Smooth muscle cell (in vitro differentiated cells): Measurements from ENCODE around the gene NECAB2. TPM values are rescaled to one million over a fixed set of nuclear protein-coding genes. Genes with fewer than 3 reads are reported as not detected.

ENCODE experiments used
- DNase-seq: peaks from one replicate; lab custom pipeline; 2025; ENCODE audit not compliant: unreplicated experiment; lab: John Stamatoyannopoulos, UW
- H2AFZ ChIP-seq: fragments of 200-600 bp; sonication (generic); 2 replicates; pipeline ENCODE4 v1.6.0; 2016; ENCODE audit warnings: antibody characterized with exemption, low read depth, mild to moderate bottlenecking
- H3F3A ChIP-seq: fragments of 200-600 bp; sonication (generic); 2 replicates; pipeline ENCODE4 v1.6.0; 2017; ENCODE audit warnings: antibody characterized with exemption, low read depth
- H3K27ac ChIP-seq: fragments of 200-600 bp; sonication (generic); 2 replicates; pipeline ENCODE4 v1.5.1; 2016; ENCODE audit warnings: low read depth, mild to moderate bottlenecking
- H3K27me3 ChIP-seq: fragments of 200-600 bp; sonication (generic); 2 replicates; pipeline ENCODE4 v1.6.1; 2016; ENCODE audit warnings: low read depth, mild to moderate bottlenecking
- H3K36me3 ChIP-seq: fragments of 200-600 bp; sonication (generic); 2 replicates; pipeline ENCODE4 v1.5.1; 2016; ENCODE audit warnings: low read depth
- H3K4me1 ChIP-seq: fragments of 200-600 bp; sonication (generic); 2 replicates; pipeline ENCODE4 v1.5.1; 2016; ENCODE audit warnings: low read depth
- H3K4me2 ChIP-seq: fragments of 200-600 bp; sonication (generic); 2 replicates; pipeline ENCODE4 v1.6.0; 2016; ENCODE audit warnings: mild to moderate bottlenecking
- H3K4me3 ChIP-seq: fragments of 200-600 bp; sonication (generic); 2 replicates; pipeline ENCODE4 v1.5.1; 2016; ENCODE audit warnings: mild to moderate bottlenecking
- H3K79me2 ChIP-seq: fragments of 200-600 bp; sonication (generic); 2 replicates; pipeline ENCODE4 v1.6.0; 2016; ENCODE audit warnings: low read depth, mild to moderate bottlenecking
- H3K9ac ChIP-seq: fragments of 200-600 bp; sonication (generic); 2 replicates; pipeline ENCODE4 v1.6.0; 2016; ENCODE audit warnings: low read depth
- H3K9me3 ChIP-seq: fragments of 200-600 bp; sonication (generic); replicated peaks from 2 replicates; pipeline ENCODE4 v1.5.1; 2016; ENCODE audit warnings: low read depth
- H4K20me1 ChIP-seq: fragments of 200-600 bp; sonication (generic); 2 replicates; pipeline ENCODE4 v1.6.0; 2016; ENCODE audit warnings: low read depth
- WGBS: methylation state at CpG from one replicate; pipeline ENCODE4 v1.1.7; 2016; ENCODE audit warnings: low lambda C conversion rate; 5-methylcytosine and 5-hydroxymethylcytosine counted together
- polyA plus RNA-seq: library from polyadenylated mRNA; unstranded; fragments of >200 nt; fragmentation: Nextera tagmentation; extraction: Ambion mirVana; gene quantifications from 2 replicates; pipeline ENCODE4 v1.2.1, GENCODE V29; 2016
- total RNA-seq: library from RNA; depleted of rRNA; stranded (reverse); fragments of >200 nt; gene quantifications from 2 replicates; pipeline ENCODE4 v1.2.3, GENCODE V29; 2014
- TF ChIP-seq, protein P1 (sequence below): fragments of 200-600 bp; sonication (generic); IDR thresholded peaks from 2 replicates; pipeline ENCODE4 v1.5.1; 2017; ENCODE audit warnings: borderline replicate concordance, mild to moderate bottlenecking, antibody characterized with exemption; ENCODE audit not compliant: insufficient read depth, poor library complexity, severe bottlenecking

The NECAB2 gene
- total and polyA plus RNA-seq, 2 experiments from 2014 or later = 0.22 to 1.7 TPM

DNA sequence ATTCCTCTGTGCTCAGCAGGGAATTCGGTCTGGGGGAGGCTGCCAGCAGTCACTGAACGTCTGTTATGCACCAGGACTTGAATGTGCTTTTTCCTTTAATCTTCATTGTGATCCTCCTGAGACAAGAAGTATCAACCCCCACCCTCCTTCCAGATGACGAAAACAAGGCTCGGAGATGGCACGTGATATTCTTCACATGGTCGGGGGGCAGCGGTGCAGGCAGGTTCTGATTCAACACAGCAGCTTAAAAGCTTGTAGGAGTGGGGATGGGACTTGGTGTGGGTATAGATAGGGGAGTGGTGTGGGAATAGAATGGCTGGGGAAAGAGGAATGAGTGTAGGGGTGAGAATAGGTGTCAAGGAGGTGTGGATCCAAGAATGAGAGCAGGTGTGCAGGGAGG, 6.4 kb downstream of the NECAB2 start:
- H3K27me3 ChIP-seq = peaks cover 4% of the 10 kb centered on the region
- no peaks in the 10 kb centered on the region for H3K36me3 ChIP-seq
- no peaks in the 10 kb centered on the region for H3K4me1 ChIP-seq
- DNase-seq = no peak
- H3K4me3 ChIP-seq = no peak overlapping the region
- no peaks in the 10 kb centered on the region for H3F3A ChIP-seq
- H2AFZ ChIP-seq = no peak overlapping the region
- H4K20me1 ChIP-seq = no peaks in the 10 kb centered on the region
- no peaks in the 10 kb centered on the region for H3K79me2 ChIP-seq
- H3K9me3 ChIP-seq = no peaks in the 10 kb centered on the region
- H3K27ac ChIP-seq = no peak overlapping the region
- WGBS = 77% methylated on average over 7 of the region's 7 CpGs
- H3K9ac ChIP-seq = no peak overlapping the region
- H3K4me2 ChIP-seq = no peak overlapping the region
- TF ChIP-seq, protein P1, sequence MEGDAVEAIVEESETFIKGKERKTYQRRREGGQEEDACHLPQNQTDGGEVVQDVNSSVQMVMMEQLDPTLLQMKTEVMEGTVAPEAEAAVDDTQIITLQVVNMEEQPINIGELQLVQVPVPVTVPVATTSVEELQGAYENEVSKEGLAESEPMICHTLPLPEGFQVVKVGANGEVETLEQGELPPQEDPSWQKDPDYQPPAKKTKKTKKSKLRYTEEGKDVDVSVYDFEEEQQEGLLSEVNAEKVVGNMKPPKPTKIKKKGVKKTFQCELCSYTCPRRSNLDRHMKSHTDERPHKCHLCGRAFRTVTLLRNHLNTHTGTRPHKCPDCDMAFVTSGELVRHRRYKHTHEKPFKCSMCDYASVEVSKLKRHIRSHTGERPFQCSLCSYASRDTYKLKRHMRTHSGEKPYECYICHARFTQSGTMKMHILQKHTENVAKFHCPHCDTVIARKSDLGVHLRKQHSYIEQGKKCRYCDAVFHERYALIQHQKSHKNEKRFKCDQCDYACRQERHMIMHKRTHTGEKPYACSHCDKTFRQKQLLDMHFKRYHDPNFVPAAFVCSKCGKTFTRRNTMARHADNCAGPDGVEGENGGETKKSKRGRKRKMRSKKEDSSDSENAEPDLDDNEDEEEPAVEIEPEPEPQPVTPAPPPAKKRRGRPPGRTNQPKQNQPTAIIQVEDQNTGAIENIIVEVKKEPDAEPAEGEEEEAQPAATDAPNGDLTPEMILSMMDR = no peak

DNA sequence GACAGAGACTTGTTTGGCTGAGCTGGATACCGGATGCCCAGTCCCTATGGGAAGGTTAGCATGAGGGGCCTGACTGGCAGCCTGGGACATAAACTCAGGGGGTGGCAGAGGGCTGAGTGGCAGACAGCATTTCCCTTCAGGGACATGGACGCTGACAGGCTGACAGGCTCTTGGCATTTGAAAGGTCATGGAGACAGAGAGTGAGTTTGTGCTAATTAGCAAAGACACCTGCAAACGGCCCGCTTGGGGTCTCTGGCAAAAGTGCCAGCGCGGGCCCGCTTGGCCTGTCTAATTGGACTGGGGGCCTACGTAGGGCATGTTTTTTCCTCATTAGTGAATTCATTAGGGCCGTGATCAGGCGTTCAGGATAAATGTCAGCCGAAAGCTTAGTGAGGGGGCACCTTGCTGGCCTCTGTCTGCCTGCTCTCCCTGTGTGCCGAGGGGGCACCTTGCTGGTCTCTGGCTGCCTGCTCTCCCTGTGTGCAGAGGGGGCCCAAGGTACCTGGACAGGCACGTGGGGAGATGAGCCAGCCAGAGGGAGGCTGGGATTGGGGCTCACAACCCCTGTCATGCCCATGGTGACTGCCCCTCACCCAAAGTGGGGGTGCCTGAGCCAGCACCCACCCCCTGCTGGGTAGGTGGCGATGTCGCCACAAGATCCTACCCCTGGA, 7.7 kb downstream of the NECAB2 start:
- H3K9ac ChIP-seq = no peak overlapping the region
- no peaks in the 10 kb centered on the region for H3K27me3 ChIP-seq
- H3K4me2 ChIP-seq = no peak overlapping the region
- no peak overlapping the region for H3K27ac ChIP-seq
- H3K4me1 ChIP-seq = no peaks in the 10 kb centered on the region
- DNase-seq = no peak
- H4K20me1 ChIP-seq = no peaks in the 10 kb centered on the region
- no peak overlapping the region for H3K4me3 ChIP-seq
- H3K36me3 ChIP-seq = no peaks in the 10 kb centered on the region
- no peak overlapping the region for H2AFZ ChIP-seq
- no peaks in the 10 kb centered on the region for H3F3A ChIP-seq
- TF ChIP-seq, protein P1 = no peak
- H3K79me2 ChIP-seq = no peaks in the 10 kb centered on the region
- no peaks in the 10 kb centered on the region for H3K9me3 ChIP-seq
- WGBS = 92% methylated on average over 15 of the region's 15 CpGs

DNA sequence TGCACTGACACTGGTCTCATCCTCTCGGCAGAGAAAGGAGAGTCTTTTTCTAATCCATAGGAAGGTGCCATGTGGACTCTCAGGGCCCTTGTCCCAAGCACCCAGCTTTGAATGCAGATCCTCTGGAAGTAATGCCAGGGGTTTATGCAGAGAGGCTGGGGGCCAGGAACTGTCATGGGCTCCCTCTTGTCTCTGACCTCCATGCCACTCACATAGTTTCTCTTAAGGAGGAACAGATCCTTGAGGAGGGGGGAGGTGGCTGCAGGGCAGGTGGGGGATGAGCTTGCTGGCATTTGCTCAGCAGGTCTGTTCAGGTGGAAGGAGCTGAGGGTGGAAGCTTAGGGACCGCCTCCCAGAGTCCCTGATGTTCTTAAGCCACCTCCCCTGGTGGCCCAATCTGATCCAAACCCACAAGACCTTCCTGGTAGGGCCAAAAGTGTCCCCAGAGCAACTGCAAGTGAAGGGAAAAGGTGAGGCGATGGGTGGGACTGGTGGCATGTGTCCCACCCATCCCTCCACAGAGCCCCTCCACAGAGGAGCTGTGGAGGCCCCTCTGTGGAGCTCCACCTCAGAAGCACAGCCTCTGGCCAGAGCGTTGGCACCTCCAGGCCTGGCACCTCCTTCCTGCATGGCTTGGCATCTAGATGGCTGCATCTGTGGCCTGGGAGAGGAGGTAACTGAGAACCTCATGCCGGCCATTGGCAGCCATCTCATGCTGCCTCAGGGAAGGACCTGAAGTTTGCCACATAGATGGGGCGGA, 9.2 kb downstream of the NECAB2 start:
- Histone ChIP-seq H3K36me3 (no peaks in the 10 kb centered on the region), H3K79me2 (no peaks in the 10 kb centered on the region), H3K27ac (no peak overlapping the region), H2AFZ (no peak overlapping the region), H3K27me3 (no peaks in the 10 kb centered on the region), H3K4me1 (no peaks in the 10 kb centered on the region), H4K20me1 (no peaks in the 10 kb centered on the region), H3K4me3 (no peak overlapping the region), H3K4me2 (no peak overlapping the region), H3F3A (no peaks in the 10 kb centered on the region), H3K9ac (no peak overlapping the region), H3K9me3 (no peaks in the 10 kb centered on the region)
- WGBS = 74% methylated on average over 6 of the region's 6 CpGs
- no peak for DNase-seq
- TF ChIP-seq, protein P1 = no peak
